GM18502 (cell line): ENCODE results near the gene B4GALT4.

ENCODE experiments used
- ATAC-seq: cut with Tn5 transposase; IDR thresholded peaks from one replicate; pipeline ENCODE4 v1.9.1; 2021; ENCODE audit warnings: mild to moderate bottlenecking; ENCODE audit not compliant: unreplicated experiment, poor library complexity

Gene B4GALT4

GRCh38 chr3:119239206-119239820 is 1.4 kb downstream of the B4GALT4 start:
- ATAC-seq: no peak

- ATAC-seq: no peak
Observed at GRCh38 chr3:119238363-119238762, 2.3 kb downstream of the B4GALT4 start.

GRCh38 chr3:119237299-119237698 is 3.4 kb downstream of the B4GALT4 start:
- ATAC-seq: no peak

GRCh38 chr3:119236756-119237155 is 3.9 kb downstream of the B4GALT4 start:
- ATAC-seq: no peak

- ATAC-seq: no peak
Observed at GRCh38 chr3:119235151-119235550, 5.5 kb downstream of the B4GALT4 start.

GRCh38 chr3:119234610-119235009 is 6.1 kb downstream of the B4GALT4 start:
- no peak for ATAC-seq

- no peak for ATAC-seq
Observed at GRCh38 chr3:119230745-119231144, 9.9 kb downstream of the B4GALT4 start.

GRCh38 chr3:119230071-119230470 is 10.6 kb downstream of the B4GALT4 start:
- no peak for ATAC-seq

- no peak for ATAC-seq
Observed at GRCh38 chr3:119229190-119229589, 11.5 kb downstream of the B4GALT4 start.

GRCh38 chr3:119228373-119229145 is 12.1 kb downstream of the B4GALT4 start:
- ATAC-seq: no peak

GRCh38 chr3:119227070-119227850 is 13.4 kb downstream of the B4GALT4 start:
- ATAC-seq: no peak

GRCh38 chr3:119225121-119225520 is 15.6 kb downstream of the B4GALT4 start:
- no peak for ATAC-seq

GRCh38 chr3:119223511-119223910 is 17.2 kb downstream of the B4GALT4 start:
- no peak for ATAC-seq

- no peak for ATAC-seq
Observed at GRCh38 chr3:119222391-119222790, 18.3 kb downstream of the B4GALT4 start.

GRCh38 chr3:119221779-119222320 is 18.8 kb downstream of the B4GALT4 start:
- ATAC-seq: no peak

- no peak for ATAC-seq
Observed at GRCh38 chr3:119220970-119221667, 19.6 kb downstream of the B4GALT4 start.

- ATAC-seq: no peak
Observed at GRCh38 chr3:119220198-119220597, 20.5 kb downstream of the B4GALT4 start.

- peak; percentile 99 for ATAC-seq
Observed at GRCh38 chr3:119219069-119219468, 21.6 kb downstream of the B4GALT4 start.

- ATAC-seq: no peak
Observed at GRCh38 chr3:119211803-119212202, 28.9 kb downstream of the B4GALT4 start.

- ATAC-seq: no peak
Observed at GRCh38 chr3:119211193-119211592, 29.5 kb downstream of the B4GALT4 start.
